Activated T-cell treated with anti-CD3 and anti-CD28 coated beads for 4 hours (primary cell): ENCODE results near the gene TIE1.

Experiments used
- DNase-seq: peaks from one replicate; pipeline ENCODE4 v3.0.0-alpha.2; 2020

The TIE1 gene

GRCh38 chr1:43274125-43274803 is 26.5 kb upstream of the TIE1 start:
- no peak for DNase-seq

- DNase-seq: no peak
Measured at GRCh38 chr1:43274804-43275180, 26.0 kb upstream of the TIE1 start.

- DNase-seq: no peak
Measured at GRCh38 chr1:43275826-43276620, 24.8 kb upstream of the TIE1 start.

- no peak for DNase-seq
Measured at GRCh38 chr1:43276673-43277072, 24.1 kb upstream of the TIE1 start.

GRCh38 chr1:43277116-43277876 is 23.5 kb upstream of the TIE1 start:
- DNase-seq: no peak

GRCh38 chr1:43279161-43279560 is 21.6 kb upstream of the TIE1 start:
- DNase-seq: no peak

GRCh38 chr1:43279666-43280065 is 21.1 kb upstream of the TIE1 start:
- DNase-seq: no peak

- DNase-seq: no peak
Measured at GRCh38 chr1:43280692-43281091, 20.1 kb upstream of the TIE1 start.

- DNase-seq: no peak
Measured at GRCh38 chr1:43282220-43283195, 18.3 kb upstream of the TIE1 start.

GRCh38 chr1:43284065-43284464 is 16.7 kb upstream of the TIE1 start:
- DNase-seq: no peak

GRCh38 chr1:43284546-43285110 is 16.2 kb upstream of the TIE1 start:
- DNase-seq: no peak

- DNase-seq: no peak
Measured at GRCh38 chr1:43285269-43285990, 15.4 kb upstream of the TIE1 start, which contains the start of gene C1orf210. TSS of gene C1orf210 (minus strand) at chr1:43285581. CDS start at chr1:43283270, 2,311 bp downstream.

GRCh38 chr1:43286115-43286514 is 14.7 kb upstream of the TIE1 start:
- no peak for DNase-seq

- DNase-seq: no peak
Measured at GRCh38 chr1:43286533-43286932, 14.2 kb upstream of the TIE1 start.

GRCh38 chr1:43288058-43288784 is 12.6 kb upstream of the TIE1 start:
- DNase-seq: no peak

- no peak for DNase-seq
Measured at GRCh38 chr1:43288785-43289706, 11.7 kb upstream of the TIE1 start.

GRCh38 chr1:43292216-43292615 is 8.6 kb upstream of the TIE1 start:
- no peak for DNase-seq

GRCh38 chr1:43292679-43293078 is 8.1 kb upstream of the TIE1 start:
- no peak for DNase-seq

- no peak for DNase-seq
Measured at GRCh38 chr1:43293176-43293575, 7.6 kb upstream of the TIE1 start.
